H9 (cell line): ENCODE results near the gene CCDC93. TPM values are rescaled to one million over a fixed set of nuclear protein-coding genes. Genes with fewer than 3 reads are reported as not detected.

Source experiments
- DNase-seq: peaks from one replicate; pipeline ENCODE4 v3.0.0-alpha.2; 2017
- H2AFZ ChIP-seq: one replicate; pipeline ENCODE4 v1.6.1; 2013; ENCODE audit warnings: mild to moderate bottlenecking, low read length, control low read depth, moderate library complexity
- H2AK5ac ChIP-seq: 2 replicates; pipeline ENCODE4 v1.6.1; 2013; ENCODE audit warnings: low read length, control low read depth, mixed read lengths; ENCODE audit not compliant: insufficient read length
- H2BK120ac ChIP-seq: one replicate; pipeline ENCODE4 v1.6.1; 2013; ENCODE audit warnings: low read depth, mild to moderate bottlenecking, low read length, control low read depth, inconsistent platforms; ENCODE audit not compliant: poor library complexity, severe bottlenecking
- H2BK12ac ChIP-seq: 2 replicates; pipeline ENCODE4 v1.6.1; 2013; ENCODE audit warnings: low read length, control low read depth, mixed read lengths, low read depth; ENCODE audit not compliant: insufficient read length
- H2BK15ac ChIP-seq: 2 replicates; pipeline ENCODE4 v1.6.1; 2013; ENCODE audit warnings: low read depth, low read length, control low read depth
- H2BK20ac ChIP-seq: one replicate; pipeline ENCODE4 v1.6.1; 2013; ENCODE audit warnings: low read depth, mild to moderate bottlenecking, low read length, control low read depth, inconsistent platforms; ENCODE audit not compliant: poor library complexity, severe bottlenecking
- H2BK5ac ChIP-seq: 2 replicates; pipeline ENCODE4 v1.6.1; 2013; ENCODE audit warnings: low read length, control low read depth, mixed read lengths; ENCODE audit not compliant: insufficient read length
- H3K14ac ChIP-seq: 2 replicates; pipeline ENCODE4 v1.6.1; 2013; ENCODE audit warnings: low read length, control low read depth; ENCODE audit not compliant: insufficient read depth
- H3K18ac ChIP-seq: 2 replicates; pipeline ENCODE4 v1.6.1; 2013; ENCODE audit warnings: low read depth, mild to moderate bottlenecking, mixed read lengths, low read length, control low read depth; ENCODE audit not compliant: insufficient read length
- H3K23ac ChIP-seq: 2 replicates; pipeline ENCODE4 v1.6.1; 2013; ENCODE audit warnings: low read length, control low read depth, mixed read lengths, low read depth; ENCODE audit not compliant: insufficient read length
- H3K23me2 ChIP-seq: 2 replicates; pipeline ENCODE4 v1.6.1; 2013; ENCODE audit warnings: low read depth, mild to moderate bottlenecking, mixed read lengths, low read length, control low read depth; ENCODE audit not compliant: insufficient read length, poor library complexity, severe bottlenecking
- H3K27ac ChIP-seq: 2 replicates; pipeline ENCODE4 v1.5.1; 2013; ENCODE audit warnings: low read length, control low read depth, mixed read lengths, low read depth; ENCODE audit not compliant: insufficient read length
- H3K27me3 ChIP-seq: 2 replicates; pipeline ENCODE4 v1.6.1; 2013; ENCODE audit warnings: low read length, control low read depth, inconsistent platforms; ENCODE audit not compliant: insufficient read depth
- H3K4ac ChIP-seq: 2 replicates; pipeline ENCODE4 v1.6.1; 2013; ENCODE audit warnings: low read depth, mild to moderate bottlenecking, control low read depth, inconsistent platforms, low read length, moderate library complexity
- H3K4me1 ChIP-seq: 2 replicates; pipeline ENCODE4 v1.6.1; 2013; ENCODE audit warnings: low read length, control low read depth, inconsistent platforms; ENCODE audit not compliant: insufficient read depth
- H3K4me2 ChIP-seq: 2 replicates; pipeline ENCODE4 v1.6.1; 2013; ENCODE audit warnings: low read length, control low read depth, mixed read lengths; ENCODE audit not compliant: insufficient read length, insufficient read depth
- H3K56ac ChIP-seq: 2 replicates; pipeline ENCODE4 v1.6.1; 2013; ENCODE audit warnings: low read depth, mild to moderate bottlenecking, mixed read lengths, low read length, control low read depth; ENCODE audit not compliant: insufficient read length
- H3K79me1 ChIP-seq: 2 replicates; pipeline ENCODE4 v1.6.1; 2013; ENCODE audit warnings: low read depth, mild to moderate bottlenecking, moderate library complexity, low read length, control low read depth, inconsistent platforms; ENCODE audit not compliant: insufficient read depth, poor library complexity, severe bottlenecking
- H3K79me2 ChIP-seq: 2 replicates; pipeline ENCODE4 v1.6.1; 2013; ENCODE audit warnings: low read length, control low read depth, inconsistent platforms; ENCODE audit not compliant: insufficient read depth
- H3K9ac ChIP-seq: 2 replicates; pipeline ENCODE4 v1.6.1; 2013; ENCODE audit warnings: low read length, control low read depth, mixed read lengths; ENCODE audit not compliant: insufficient read length; ENCODE audit errors: extremely low read depth
- H3K9me3 ChIP-seq: one replicate; pipeline ENCODE4 v1.6.1; 2013; ENCODE audit warnings: low read depth, low read length, inconsistent platforms; ENCODE audit not compliant: control insufficient read depth
- H3T11ph ChIP-seq: one replicate; pipeline ENCODE4 v1.6.1; 2013; ENCODE audit warnings: mild to moderate bottlenecking, low read length, control low read depth, inconsistent platforms
- H4K20me1 ChIP-seq: one replicate; pipeline ENCODE4 v1.6.1; 2013; ENCODE audit not compliant: control insufficient read depth, insufficient read length, insufficient read depth
- H4K5ac ChIP-seq: 2 replicates; pipeline ENCODE4 v1.6.1; 2013; ENCODE audit warnings: low read depth, mild to moderate bottlenecking, mixed read lengths, low read length, control low read depth; ENCODE audit not compliant: insufficient read length
- H4K8ac ChIP-seq: replicated peaks from 2 replicates; pipeline ENCODE4 v1.6.1; 2013; ENCODE audit warnings: low read length, control low read depth, mixed read lengths, low read depth; ENCODE audit not compliant: insufficient read length
- H4K91ac ChIP-seq: 2 replicates; pipeline ENCODE4 v1.6.1; 2013; ENCODE audit warnings: low read depth, mild to moderate bottlenecking, moderate library complexity, mixed read lengths, low read length, control low read depth; ENCODE audit not compliant: insufficient read length
- H3K27ac Mint-ChIP-seq, 3 experiments: 2 replicates in 2 of 3; 3 replicates in 1 of 3; pipeline ENCODE4 v1.8.0; 2020 to 2021; ENCODE audit warnings: mixed read lengths in 3 of 3, mild to moderate bottlenecking in 1 of 3, moderate library complexity in 1 of 3
- H3K27me3 Mint-ChIP-seq: 2 replicates; pipeline ENCODE4 v1.8.0; 2021; ENCODE audit warnings: low read depth, mild to moderate bottlenecking, moderate library complexity, mixed read lengths
- H3K36me3 Mint-ChIP-seq, 3 experiments: 2 replicates in 2 of 3; 3 replicates in 1 of 3; pipeline ENCODE4 v1.8.0; 2020 to 2021; ENCODE audit warnings: low read depth in 3 of 3, mixed read lengths in 3 of 3; ENCODE audit not compliant: insufficient read depth in 1 of 3
- H3K4me1 Mint-ChIP-seq, 2 experiments: 2 replicates each; pipeline ENCODE4 v1.8.0; 2020; ENCODE audit warnings: mixed read lengths in 2 of 2
- H3K4me3 Mint-ChIP-seq, 2 experiments: 2 replicates in 1 of 2; 3 replicates in 1 of 2; pipeline ENCODE4 v1.8.0; 2020 to 2021; ENCODE audit warnings: mild to moderate bottlenecking in 2 of 2, mixed read lengths in 2 of 2, moderate library complexity in 1 of 2
- H3K9me3 Mint-ChIP-seq, 2 experiments: 2 replicates in 1 of 2; 3 replicates in 1 of 2; pipeline ENCODE4 v1.8.0; 2020; ENCODE audit warnings: mild to moderate bottlenecking in 2 of 2, mixed read lengths in 2 of 2, moderate library complexity in 1 of 2
- CTCF ChIP-seq: fragments of 200-600 bp; sonication (generic); conservative IDR thresholded peaks from 3 replicates; pipeline ENCODE4 v1.8.0; 2021; ENCODE audit warnings: antibody characterized with exemption, mild to moderate bottlenecking
- WGBS: extraction: QIAGEN DNeasy Blood & Tissue Kit; methylation state at CpG from one replicate; pipeline ENCODE4 v1.1.7; 2013; ENCODE audit warnings: missing lambda C conversion rate, low lambda C conversion rate, mixed read lengths; ENCODE audit not compliant: insufficient read length; ENCODE audit errors: extremely low coverage; 5-methylcytosine and 5-hydroxymethylcytosine counted together
- total RNA-seq: library from RNA; stranded (reverse); gene quantifications from 2 replicates; pipeline ENCODE4 v1.2.1, GENCODE V29; 2021

Gene CCDC93
- total RNA-seq, 1 experiment from 2014 or later = 16.4 TPM

GRCh38 chr2:117945296-117945695, 68.6 kb downstream of the CCDC93 start:
- no peak overlapping the region for H3K27ac Mint-ChIP-seq
- no peaks in the 10 kb centered on the region for H3K79me2 ChIP-seq
- H3K79me1 ChIP-seq = no peaks in the 10 kb centered on the region
- no peak overlapping the region for H2BK120ac ChIP-seq
- no peak overlapping the region for H2AK5ac ChIP-seq
- H4K5ac ChIP-seq = no peak overlapping the region
- H3K36me3 Mint-ChIP-seq = peaks cover 14 to 57% (median 32%) of the 10 kb centered on the region in 3 experiments
- H3K4me2 ChIP-seq = no peak overlapping the region
- no peak overlapping the region for H3K23ac ChIP-seq
- H3K18ac ChIP-seq = no peak overlapping the region
- no CpG with 5 or more reads among the region's 5 CpGs for WGBS
- no peak overlapping the region for H2AFZ ChIP-seq
- H4K20me1 ChIP-seq = no peaks in the 10 kb centered on the region
- H3K9ac ChIP-seq = no peak overlapping the region
- no peaks in the 10 kb centered on the region for H3K23me2 ChIP-seq
- H4K8ac ChIP-seq = no peak overlapping the region
- H2BK20ac ChIP-seq = no peak overlapping the region
- H3K9me3 Mint-ChIP-seq = no peaks in the 10 kb centered on the region
- H3K14ac ChIP-seq = no peak overlapping the region
- no peak overlapping the region for H3K27ac ChIP-seq
- no peak overlapping the region for H3K56ac ChIP-seq
- H2BK5ac ChIP-seq = no peak overlapping the region
- no peaks in the 10 kb centered on the region for H3K9me3 ChIP-seq
- peaks cover 5 to 6% of the 10 kb centered on the region in 2 experiments; a peak in 3 of 4 replicates for H3K4me1 Mint-ChIP-seq
- no peaks in the 10 kb centered on the region for H3K27me3 Mint-ChIP-seq
- H3K4ac ChIP-seq = no peak overlapping the region
- no peak overlapping the region for H3K4me3 Mint-ChIP-seq
- no peak for DNase-seq
- H3K27me3 ChIP-seq = no peaks in the 10 kb centered on the region
- TF ChIP-seq CTCF = no peak
- H2BK15ac ChIP-seq = no peak overlapping the region
- no peak overlapping the region for H3T11ph ChIP-seq
- H4K91ac ChIP-seq = no peak overlapping the region
- no peak overlapping the region for H2BK12ac ChIP-seq
- no peaks in the 10 kb centered on the region for H3K4me1 ChIP-seq
